Activated T-helper 1 cell treated with Interleukin-2 at 50 U/mL for 16 hours (primary cell): ENCODE measurements around the gene LHPP.

Experiments used
- DNase-seq: peaks from one replicate; pipeline ENCODE4 v3.0.0-alpha.2; 2020; ENCODE audit warnings: low read depth

Gene LHPP

GRCh38 chr10:124595143-124595883 lies 133.7 kb downstream of the LHPP start:
- DNase-seq, result no peak

- no peak for DNase-seq
These were observed 134.6 kb downstream of the LHPP start for GRCh38 chr10:124596116-124596785.

GRCh38 chr10:124596962-124597845 lies 135.6 kb downstream of the LHPP start:
- DNase-seq, result no peak

- no peak for DNase-seq
These were observed 136.2 kb downstream of the LHPP start for GRCh38 chr10:124597846-124598165.

GRCh38 chr10:124598196-124598595 lies 136.6 kb downstream of the LHPP start:
- DNase-seq, result no peak

- no peak for DNase-seq
These were observed 137.4 kb downstream of the LHPP start for GRCh38 chr10:124598773-124599587.

GRCh38 chr10:124599588-124600050 lies 138.0 kb downstream of the LHPP start:
- DNase-seq, result no peak

DNA sequence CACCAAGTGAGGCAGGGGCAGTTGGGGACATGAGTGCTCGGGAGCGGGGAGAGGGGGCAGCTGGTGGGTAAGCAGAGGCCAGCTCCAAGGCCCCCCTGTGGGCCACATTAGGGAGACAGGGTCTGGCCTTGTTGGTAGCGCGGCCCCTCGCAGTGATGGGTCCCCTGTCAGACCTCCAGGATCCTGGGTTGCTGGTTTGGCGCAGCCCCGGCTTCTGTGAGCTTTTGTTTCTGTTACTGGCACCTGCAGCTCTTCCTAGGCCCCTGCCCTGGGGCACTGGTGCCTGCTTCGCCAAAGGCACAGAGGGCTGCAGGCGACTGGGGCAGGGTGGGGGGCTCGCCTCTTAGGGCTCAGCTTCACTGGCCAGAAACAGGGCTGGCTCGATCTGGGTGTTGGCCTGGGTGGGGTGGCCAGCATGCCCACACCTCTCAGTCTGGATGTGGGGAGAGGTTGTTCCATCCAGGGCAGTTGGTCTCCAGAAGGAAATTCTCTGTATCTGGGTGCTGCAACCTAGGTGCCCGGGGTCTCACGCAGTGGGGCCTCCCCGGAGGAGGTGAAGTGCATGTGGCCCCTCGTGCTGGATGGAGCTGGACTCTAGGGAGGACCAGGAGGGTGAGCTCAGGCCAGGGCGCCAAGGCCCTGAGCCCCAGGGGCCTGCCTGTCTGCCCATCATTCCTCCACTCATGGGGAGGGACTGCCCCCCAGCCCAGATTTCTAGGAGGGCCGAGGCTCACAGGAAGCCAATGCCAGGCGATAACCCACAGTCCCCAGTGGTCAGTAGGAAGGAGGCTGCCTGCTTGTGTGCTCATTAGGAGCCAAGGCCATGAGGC lies 138.6 kb downstream of the LHPP start:
- no peak for DNase-seq

GRCh38 chr10:124601016-124601415 lies 139.4 kb downstream of the LHPP start:
- DNase-seq, result no peak

GRCh38 chr10:124601431-124602120 lies 140.0 kb downstream of the LHPP start:
- no peak for DNase-seq

DNA sequence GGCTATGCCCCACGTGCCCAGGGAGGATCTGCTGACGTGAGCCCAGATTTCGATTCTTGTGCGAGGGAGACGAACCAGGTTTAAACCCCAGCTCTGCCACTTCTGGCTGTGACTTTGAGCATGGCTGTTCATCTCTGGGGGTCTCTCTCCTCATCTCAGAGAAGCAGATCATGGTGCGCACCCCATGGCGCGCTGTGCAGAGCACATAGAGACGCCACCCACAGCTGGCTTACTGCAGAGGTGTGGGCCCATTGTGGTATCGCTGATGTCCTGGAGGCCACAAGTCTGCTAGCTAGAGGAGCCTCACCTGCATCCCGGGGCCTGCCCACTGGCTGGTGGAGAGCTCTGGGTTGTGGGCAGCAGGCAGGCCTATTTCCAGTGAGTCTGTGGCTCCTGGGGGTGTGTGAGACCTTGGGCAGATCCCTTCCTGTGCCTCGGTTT lies 140.5 kb downstream of the LHPP start:
- no peak for DNase-seq

- no peak for DNase-seq
These were observed 141.2 kb downstream of the LHPP start for GRCh38 chr10:124602646-124603365.

DNA sequence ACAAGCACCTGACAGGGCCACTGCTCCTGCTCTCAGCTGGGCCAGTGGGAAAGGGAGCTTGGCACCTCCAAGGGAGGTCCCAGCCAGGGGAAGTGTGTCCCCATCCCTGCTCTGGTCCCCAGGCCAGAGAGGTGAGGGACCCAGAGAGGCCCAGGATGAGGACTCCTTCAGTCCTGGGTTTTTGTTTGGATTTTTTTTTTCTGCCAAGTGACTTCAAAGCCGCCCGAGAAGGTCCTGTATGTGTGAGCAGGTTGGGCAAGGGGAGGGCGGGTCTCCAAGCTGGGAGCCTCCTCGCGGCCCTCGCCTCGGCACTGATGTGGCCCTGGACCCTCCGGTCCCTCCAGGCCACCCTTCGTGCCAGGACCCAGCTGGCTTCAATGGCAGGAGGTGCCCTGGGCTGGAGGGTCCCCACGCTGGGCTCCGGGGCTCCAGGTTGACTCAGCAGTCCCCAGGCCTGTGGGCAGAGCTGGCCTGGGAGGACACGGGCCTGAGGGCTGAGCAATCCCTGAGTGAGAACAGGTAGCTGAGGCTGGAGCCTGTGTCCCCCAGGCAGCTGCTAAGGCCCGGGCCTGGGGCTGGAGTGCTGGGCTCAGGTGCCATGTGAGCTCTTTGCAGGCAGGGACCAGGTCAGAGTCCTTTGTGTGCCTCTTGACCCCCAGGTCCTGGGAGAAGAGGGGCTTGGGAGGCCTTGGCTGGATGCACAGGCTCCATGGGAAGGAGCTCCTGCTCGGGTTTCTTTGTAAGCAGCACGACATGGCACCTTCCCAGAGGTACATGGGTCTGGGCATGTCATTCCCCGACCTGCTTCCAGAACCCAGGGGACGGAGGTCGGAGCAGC lies 142.0 kb downstream of the LHPP start:
- no peak for DNase-seq

DNA sequence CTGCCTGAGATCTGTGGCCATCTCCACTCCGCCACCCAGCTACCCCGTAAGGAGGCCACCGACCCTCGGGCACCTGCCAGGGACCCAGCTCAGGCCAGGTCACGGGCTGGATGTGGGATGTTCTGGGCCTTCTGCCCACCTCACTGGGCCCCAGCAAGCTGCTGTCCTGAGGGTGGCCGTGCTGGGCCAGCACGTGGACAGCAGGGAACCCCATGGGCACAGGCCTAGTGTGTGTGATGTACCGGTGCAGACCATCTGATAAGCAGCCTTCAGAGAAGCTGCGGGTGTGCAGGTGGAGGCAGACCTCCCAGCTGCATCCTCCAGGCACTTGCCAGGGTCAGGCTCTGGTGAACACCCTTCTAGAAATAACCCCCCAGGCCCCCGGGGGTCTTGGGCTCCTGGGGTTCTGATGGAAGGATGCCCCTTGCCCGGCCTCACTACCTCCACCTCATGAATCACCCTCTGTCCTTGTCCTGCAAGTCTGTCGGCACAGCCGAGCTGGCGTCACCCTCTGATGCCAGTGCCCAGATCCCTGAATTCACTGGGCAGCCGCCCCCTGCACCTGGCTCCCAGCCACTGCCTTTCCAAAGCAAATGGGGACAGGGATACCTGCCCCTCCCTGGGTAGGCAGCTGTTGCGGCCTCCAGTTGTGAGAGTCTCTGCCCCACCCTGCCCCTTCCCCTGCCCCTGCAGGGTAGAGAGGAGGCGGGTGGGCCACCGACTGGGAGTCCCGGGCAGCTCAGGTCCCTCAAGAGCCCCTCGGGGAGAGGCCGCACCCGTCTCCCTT lies 142.8 kb downstream of the LHPP start:
- DNase-seq, result no peak

DNA sequence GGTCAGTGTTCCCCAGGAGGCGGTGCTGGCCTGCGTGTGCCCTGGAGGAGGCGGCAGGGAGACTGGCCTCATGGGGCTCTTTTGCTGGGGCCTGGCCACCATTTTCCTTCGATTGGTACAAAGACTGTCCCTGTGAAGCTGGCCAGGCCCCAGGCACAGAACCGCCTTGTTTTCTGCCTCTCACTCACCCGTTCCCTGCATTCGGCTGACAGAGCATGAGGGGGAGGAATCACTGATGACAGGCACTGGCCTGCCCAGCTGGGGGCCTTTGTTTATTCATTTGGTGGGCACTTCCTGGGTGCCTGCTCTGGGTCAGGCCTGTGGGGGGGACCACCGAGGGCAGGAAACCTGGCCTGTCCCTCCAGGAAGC lies 143.4 kb downstream of the LHPP start:
- no peak for DNase-seq

DNA sequence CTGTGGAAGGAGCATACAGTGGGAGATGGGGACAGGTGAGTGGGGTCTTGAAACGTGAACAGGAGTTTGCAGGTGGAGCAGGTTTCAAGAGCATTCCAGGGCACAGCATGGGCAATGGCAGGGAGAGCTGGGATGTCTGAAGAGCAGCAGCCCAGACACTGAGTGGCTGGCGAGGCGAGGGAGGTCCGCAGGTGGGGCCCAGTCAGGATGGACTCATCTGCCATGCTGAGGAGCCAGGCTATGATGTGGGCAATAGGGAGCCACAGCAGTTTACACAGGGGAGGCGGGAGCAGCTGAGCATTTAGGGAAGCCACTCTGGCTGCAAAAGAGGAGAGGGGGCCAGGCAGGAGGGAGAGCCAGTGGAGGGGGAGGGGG lies 143.8 kb downstream of the LHPP start:
- no peak for DNase-seq

- DNase-seq, result no peak
These were observed 144.5 kb downstream of the LHPP start for GRCh38 chr10:124605856-124606812.
